Measurements from ENCODE around the gene RUSC2.

- TF ChIP-seq CTCF (IDR thresholded peaks at IDR 0.05) (no peak), POLR2A (IDR thresholded peaks at IDR 0.05) (no peak)
Observed at GRCh38 chr9:35520364-35520710, 30.4 kb downstream of the RUSC2 start.

All from esophagus squamous epithelium (tissue), 4 donors.